Measurements from ENCODE around the gene KCNJ9.

DNA sequence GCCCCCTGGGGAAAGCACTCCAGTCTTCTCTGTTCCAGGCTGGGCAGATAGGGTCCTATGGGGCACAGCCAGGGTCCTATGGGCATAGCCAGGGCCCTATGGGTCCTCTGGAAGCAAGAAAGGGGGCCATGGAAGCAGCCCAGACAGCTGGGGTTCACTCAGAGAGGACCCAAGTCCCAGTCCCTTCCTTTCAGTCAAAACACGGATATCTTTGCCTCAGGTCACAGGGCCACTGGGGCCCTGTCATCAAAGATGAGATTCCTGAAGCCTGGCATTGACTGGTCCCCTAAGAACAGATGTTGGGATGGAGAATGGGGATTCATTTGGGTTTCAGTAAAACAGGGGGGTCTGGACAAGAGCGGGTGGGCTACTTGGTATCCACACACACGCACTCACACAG is 8.5 kb downstream of the KCNJ9 start:
- TF ChIP-seq POLR2A (IDR thresholded peaks at IDR 0.05) (no peak), CTCF (IDR thresholded peaks at IDR 0.05) (no peak)
